ENCODE results near the gene CCDC87. TPM values are rescaled to one million over a fixed set of nuclear protein-coding genes. Genes with fewer than 3 reads are reported as not detected.

Gene CCDC87
- total and polyA plus RNA-seq, 2 donors: 0.14 to 0.23 TPM

GRCh38 chr11:66562907-66563583 is 29.8 kb downstream of the CCDC87 start:
- peaks cover 20 to 67% of the 10 kb centered on the region in 2 donors for H3K27me3 ChIP-seq (ENCODE audit: control insufficient read depth in 2 of 2, insufficient read depth in 1 of 2, low read length in 1 of 2)
- DNase-seq (ENCODE audit: low read depth in 6 of 9, low spot score in 9 of 9): no peak
- H3K36me3 ChIP-seq (ENCODE audit: control insufficient read depth in 2 of 2, insufficient read depth in 2 of 2, low read length in 1 of 2): no peaks in the 10 kb centered on the region
- H3K4me1 ChIP-seq (ENCODE audit: control insufficient read depth in 2 of 2, insufficient read depth in 2 of 2, low read length in 2 of 2): peaks cover 3 to 8% of the 10 kb centered on the region in 2 donors
- peaks cover 0 to 5% of the 10 kb centered on the region in 2 donors for H3K9me3 ChIP-seq (ENCODE audit: control insufficient read depth in 2 of 2, insufficient read depth in 1 of 2, low read length in 1 of 2)
- no peak overlapping the region for H3K27ac ChIP-seq (ENCODE audit: low read depth in 1 of 2, low read length in 1 of 2)
- WGBS: 95% methylated on average over 20 of the region's 20 CpGs
- H3K4me3 ChIP-seq (ENCODE audit: low read length in 2 of 2): no peak overlapping the region

GRCh38 chr11:66562275-66562674 is 30.6 kb downstream of the CCDC87 start:
- peaks cover 0 to 5% of the 10 kb centered on the region in 2 donors for H3K4me1 ChIP-seq (ENCODE audit: control insufficient read depth in 2 of 2, insufficient read depth in 2 of 2, low read length in 2 of 2)
- WGBS: 94% methylated on average over 2 of the region's 2 CpGs
- no peaks in the 10 kb centered on the region for H3K36me3 ChIP-seq (ENCODE audit: control insufficient read depth in 2 of 2, insufficient read depth in 2 of 2, low read length in 1 of 2)
- H3K9me3 ChIP-seq (ENCODE audit: control insufficient read depth in 2 of 2, insufficient read depth in 1 of 2, low read length in 1 of 2): peaks cover 0 to under 1% of the 10 kb centered on the region in 2 donors
- no peak for DNase-seq (ENCODE audit: low read depth in 6 of 9, low spot score in 9 of 9)
- H3K27ac ChIP-seq (ENCODE audit: low read depth in 1 of 2, low read length in 1 of 2): no peak overlapping the region
- peaks cover 13 to 67% of the 10 kb centered on the region in 2 donors for H3K27me3 ChIP-seq (ENCODE audit: control insufficient read depth in 2 of 2, insufficient read depth in 1 of 2, low read length in 1 of 2)
- H3K4me3 ChIP-seq (ENCODE audit: low read length in 2 of 2): no peak overlapping the region

- Histone ChIP-seq H3K36me3 (ENCODE audit: control insufficient read depth in 2 of 2, insufficient read depth in 2 of 2, low read length in 1 of 2) (no peaks in the 10 kb centered on the region), H3K4me3 (ENCODE audit: low read length in 2 of 2) (no peak overlapping the region), H3K27me3 (ENCODE audit: control insufficient read depth in 2 of 2, insufficient read depth in 1 of 2, low read length in 1 of 2) (peaks cover 9 to 67% of the 10 kb centered on the region in 2 donors), H3K9me3 (ENCODE audit: control insufficient read depth in 2 of 2, insufficient read depth in 1 of 2, low read length in 1 of 2) (no peaks in the 10 kb centered on the region), H3K27ac (ENCODE audit: low read depth in 1 of 2, low read length in 1 of 2) (no peak overlapping the region), H3K4me1 (ENCODE audit: control insufficient read depth in 2 of 2, insufficient read depth in 2 of 2, low read length in 2 of 2) (peaks cover 0 to 5% of the 10 kb centered on the region in 2 donors)
- 95% methylated on average over 9 of the region's 9 CpGs for whole genome bisulfite sequencing
- DNase-seq (ENCODE audit: low read depth in 6 of 9, low spot score in 9 of 9): no peak
Measured at GRCh38 chr11:66561975-66562248, 31.0 kb downstream of the CCDC87 start.

GRCh38 chr11:66561178-66561974 is 31.5 kb downstream of the CCDC87 start:
- no peak overlapping the region for H3K27ac ChIP-seq (ENCODE audit: low read depth in 1 of 2, low read length in 1 of 2)
- no peak for DNase-seq (ENCODE audit: low read depth in 6 of 9, low spot score in 9 of 9)
- WGBS: 96% methylated on average over 14 of the region's 14 CpGs
- no peaks in the 10 kb centered on the region for H3K36me3 ChIP-seq (ENCODE audit: control insufficient read depth in 2 of 2, insufficient read depth in 2 of 2, low read length in 1 of 2)
- peaks cover 9 to 63% of the 10 kb centered on the region in 2 donors for H3K27me3 ChIP-seq (ENCODE audit: control insufficient read depth in 2 of 2, insufficient read depth in 1 of 2, low read length in 1 of 2)
- H3K4me1 ChIP-seq (ENCODE audit: control insufficient read depth in 2 of 2, insufficient read depth in 2 of 2, low read length in 2 of 2): peaks cover 0 to 5% of the 10 kb centered on the region in 2 donors
- H3K4me3 ChIP-seq (ENCODE audit: low read length in 2 of 2): no peak overlapping the region
- no peaks in the 10 kb centered on the region for H3K9me3 ChIP-seq (ENCODE audit: control insufficient read depth in 2 of 2, insufficient read depth in 1 of 2, low read length in 1 of 2)

GRCh38 chr11:66559866-66560676 is 32.8 kb downstream of the CCDC87 start:
- no peaks in the 10 kb centered on the region for H3K9me3 ChIP-seq (ENCODE audit: control insufficient read depth in 2 of 2, insufficient read depth in 1 of 2, low read length in 1 of 2)
- peaks cover 9 to 63% of the 10 kb centered on the region in 2 donors for H3K27me3 ChIP-seq (ENCODE audit: control insufficient read depth in 2 of 2, insufficient read depth in 1 of 2, low read length in 1 of 2)
- H3K36me3 ChIP-seq (ENCODE audit: control insufficient read depth in 2 of 2, insufficient read depth in 2 of 2, low read length in 1 of 2): no peaks in the 10 kb centered on the region
- DNase-seq (ENCODE audit: low read depth in 6 of 9, low spot score in 9 of 9): no peak
- no peak overlapping the region for H3K27ac ChIP-seq (ENCODE audit: low read depth in 1 of 2, low read length in 1 of 2)
- H3K4me1 ChIP-seq (ENCODE audit: control insufficient read depth in 2 of 2, insufficient read depth in 2 of 2, low read length in 2 of 2): peaks cover 0 to 5% of the 10 kb centered on the region in 2 donors
- WGBS: 89% methylated on average over 27 of the region's 27 CpGs
- no peak overlapping the region for H3K4me3 ChIP-seq (ENCODE audit: low read length in 2 of 2)

- 32% methylated on average over 50 of the region's 50 CpGs for WGBS
Measured at GRCh38 chr11:66559142-66559865, 33.6 kb downstream of the CCDC87 start.

GRCh38 chr11:66557733-66558326 is 35.0 kb downstream of the CCDC87 start:
- H3K9me3 ChIP-seq (ENCODE audit: control insufficient read depth in 2 of 2, insufficient read depth in 1 of 2, low read length in 1 of 2): no peaks in the 10 kb centered on the region
- peaks cover 0 to 5% of the 10 kb centered on the region in 2 donors for H3K4me1 ChIP-seq (ENCODE audit: control insufficient read depth in 2 of 2, insufficient read depth in 2 of 2, low read length in 2 of 2)
- peaks cover 9 to 58% of the 10 kb centered on the region in 2 donors for H3K27me3 ChIP-seq (ENCODE audit: control insufficient read depth in 2 of 2, insufficient read depth in 1 of 2, low read length in 1 of 2)
- no peaks in the 10 kb centered on the region for H3K36me3 ChIP-seq (ENCODE audit: control insufficient read depth in 2 of 2, insufficient read depth in 2 of 2, low read length in 1 of 2)
- DNase-seq (ENCODE audit: low read depth in 6 of 9, low spot score in 9 of 9): no peak
- no peak overlapping the region for H3K4me3 ChIP-seq (ENCODE audit: low read length in 2 of 2)
- 96% methylated on average over 24 of the region's 24 CpGs for WGBS
- H3K27ac ChIP-seq (ENCODE audit: low read depth in 1 of 2, low read length in 1 of 2): no peak overlapping the region

More at GRCh38 chr11:66559142-66559865, 33.6 kb downstream of the CCDC87 start:
- Histone ChIP-seq H3K27me3 (ENCODE audit: control insufficient read depth in 2 of 2, insufficient read depth in 1 of 2, low read length in 1 of 2) (peaks cover 9 to 59% of the 10 kb centered on the region in 2 donors), H3K4me1 (ENCODE audit: control insufficient read depth in 2 of 2, insufficient read depth in 2 of 2, low read length in 2 of 2) (peaks cover 0 to 5% of the 10 kb centered on the region in 2 donors), H3K9me3 (ENCODE audit: control insufficient read depth in 2 of 2, insufficient read depth in 1 of 2, low read length in 1 of 2) (no peaks in the 10 kb centered on the region), H3K36me3 (ENCODE audit: control insufficient read depth in 2 of 2, insufficient read depth in 2 of 2, low read length in 1 of 2) (no peaks in the 10 kb centered on the region), H3K4me3 (ENCODE audit: low read length in 2 of 2) (no peak overlapping the region), H3K27ac (ENCODE audit: low read depth in 1 of 2, low read length in 1 of 2) (no peak overlapping the region)
- DNase-seq (ENCODE audit: low read depth in 6 of 9, low spot score in 9 of 9): peak in 1 of 9 donors; percentile 16

- WGBS: 91% methylated on average over 7 of the region's 7 CpGs
- no peak for DNase-seq (ENCODE audit: low read depth in 6 of 9, low spot score in 9 of 9)
- Histone ChIP-seq H3K9me3 (ENCODE audit: control insufficient read depth in 2 of 2, insufficient read depth in 1 of 2, low read length in 1 of 2) (no peaks in the 10 kb centered on the region), H3K27me3 (ENCODE audit: control insufficient read depth in 2 of 2, insufficient read depth in 1 of 2, low read length in 1 of 2) (peaks cover 9 to 59% of the 10 kb centered on the region in 2 donors), H3K4me3 (ENCODE audit: low read length in 2 of 2) (no peak overlapping the region), H3K4me1 (ENCODE audit: control insufficient read depth in 2 of 2, insufficient read depth in 2 of 2, low read length in 2 of 2) (peaks cover 0 to 5% of the 10 kb centered on the region in 2 donors), H3K27ac (ENCODE audit: low read depth in 1 of 2, low read length in 1 of 2) (no peak overlapping the region), H3K36me3 (ENCODE audit: control insufficient read depth in 2 of 2, insufficient read depth in 2 of 2, low read length in 1 of 2) (no peaks in the 10 kb centered on the region)
Measured at GRCh38 chr11:66556086-66556485, 36.8 kb downstream of the CCDC87 start.
